PFSK-1 (cell line): Measurements from ENCODE around the gene ALKBH4.

Source experiments
- FOXP2 ChIP-seq: optimal IDR thresholded peaks from 2 replicates; pipeline ENCODE3; 2011; ENCODE audit warnings: borderline replicate concordance, control low read depth, inconsistent platforms; ENCODE audit not compliant: insufficient read depth; ENCODE audit errors: extremely low read length, extremely low read depth
- POLR2AphosphoS5 ChIP-seq: IDR thresholded peaks from 2 replicates; pipeline ENCODE4 v1.6.1; 2012; ENCODE audit warnings: low read depth, mild to moderate bottlenecking, control low read depth, low read length, moderate library complexity
- REST ChIP-seq, 2 experiments: IDR thresholded peaks; 2 replicates each; pipeline versions ENCODE4 v1.6.1 to v1.8.0; 2011 to 2012; ENCODE audit warnings: low read depth in 2 of 2, low read length in 2 of 2, control low read depth in 1 of 2, inconsistent platforms in 1 of 2, mild to moderate bottlenecking in 1 of 2, moderate library complexity in 1 of 2; ENCODE audit not compliant: insufficient read depth in 1 of 2
- SIN3A ChIP-seq: IDR thresholded peaks from 2 replicates; pipeline ENCODE4 v1.6.1; 2012; ENCODE audit warnings: mild to moderate bottlenecking, low read length, moderate library complexity, borderline replicate concordance; ENCODE audit not compliant: insufficient read depth
- TAF1 ChIP-seq: IDR thresholded peaks from 2 replicates; pipeline ENCODE4 v1.6.1; 2012; ENCODE audit warnings: low read length, control low read depth, borderline replicate concordance; ENCODE audit not compliant: insufficient read depth

GRCh38 chr7:102439963-102440795 lies 24.5 kb downstream of the ALKBH4 start:
- TF ChIP-seq POLR2AphosphoS5 (no peak), REST (IDR thresholded peaks at IDR 0.05; ENCODE audit: insufficient read depth in 1 of 2, low read depth in 2 of 2, low read length in 2 of 2) (no peak), SIN3A (no peak), TAF1 (no peak), FOXP2 (peak; percentile 70)
